22Rv1 (cell line): ENCODE measurements around the gene NECTIN3.

Experiments used
- CTCF ChIP-seq: fragments of 450-650 bp; IDR thresholded peaks from 2 replicates; pipeline ENCODE4 v1.5.1; 2017; ENCODE audit warnings: mild to moderate bottlenecking
- ZFX ChIP-seq: fragments of 450-650 bp; IDR thresholded peaks from 2 replicates; pipeline ENCODE4 v1.6.1; 2017; ENCODE audit warnings: antibody characterized with exemption, borderline replicate concordance

GRCh38 chr3:111165411-111165810 is 93.8 kb downstream of the NECTIN3 start:
- no peak for TF ChIP-seq CTCF
- TF ChIP-seq ZFX = no peak
